NCI-H2107 treated with DMSO at 0.1 percent for 48 hours (cell line): ENCODE measurements around the gene CCR2.
"Not testable (repeated sequence)": the region's sequence is repeated elsewhere in the genome, so short reads cannot be mapped to it uniquely, and the experiment has no call there.

Experiments
- DNase-seq: peaks from one replicate; lab custom pipeline; 2025; ENCODE audit not compliant: unreplicated experiment; lab: John Stamatoyannopoulos, UW

CCR2 gene

DNA sequence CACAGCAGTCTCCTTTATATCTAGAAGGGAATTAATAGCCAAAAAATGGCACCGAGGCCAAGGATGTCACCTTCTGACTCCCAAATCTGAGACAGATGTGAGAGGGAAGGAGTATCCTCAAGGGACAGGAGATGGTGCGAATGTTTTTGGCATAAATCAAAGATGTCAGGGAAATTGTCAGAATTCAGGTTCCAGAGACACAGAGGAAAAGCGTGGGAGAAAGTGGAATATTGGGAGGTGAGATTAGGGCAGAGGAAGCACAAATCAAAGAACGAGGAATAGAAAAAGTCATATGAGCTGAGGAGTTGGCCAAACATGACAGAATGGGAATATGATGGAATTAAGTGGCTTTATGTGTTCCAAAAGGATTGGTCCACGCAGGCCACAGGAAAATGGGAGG is 46.9 kb downstream of the CCR2 start:
- no peak for DNase-seq

- no peak for DNase-seq
These were observed 47.7 kb downstream of the CCR2 start for GRCh38 chr3:46401579-46401978.

- DNase-seq: not testable (repeated sequence)
These were observed 49.0 kb downstream of the CCR2 start for GRCh38 chr3:46402902-46403301.

DNA sequence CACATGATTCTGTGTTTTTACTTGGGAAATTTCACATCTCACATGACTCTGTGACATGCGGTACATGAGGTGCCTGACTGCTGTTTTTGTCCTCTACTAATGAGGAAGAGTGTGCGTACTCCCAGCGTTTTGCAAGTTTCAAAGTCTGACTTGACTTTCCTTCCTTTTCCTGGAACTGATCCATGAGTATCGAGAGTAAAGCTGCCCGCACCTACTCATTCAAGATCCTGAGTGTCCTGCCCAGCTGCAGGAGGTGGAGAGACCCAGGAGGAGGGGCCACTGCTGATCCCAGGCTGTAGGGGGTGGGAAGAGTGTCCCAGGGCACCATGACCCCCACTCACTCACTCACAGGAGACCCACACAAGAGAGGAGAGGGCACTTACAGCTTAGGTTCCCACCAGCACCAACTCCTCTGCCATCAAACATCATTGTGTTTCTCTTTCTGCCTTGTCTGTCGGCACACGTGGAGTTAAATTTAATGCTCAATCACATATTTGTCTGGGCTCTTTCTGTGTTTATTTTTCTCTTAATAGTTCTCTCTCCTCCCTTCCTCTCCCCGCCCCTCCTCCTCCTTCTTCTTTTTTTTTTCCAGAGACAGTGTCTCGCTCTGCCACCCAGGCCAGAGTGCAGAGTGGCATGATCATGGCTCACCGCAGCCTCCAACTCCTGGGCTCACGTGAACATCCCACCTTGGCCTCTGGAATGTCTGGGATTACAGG is 51.5 kb downstream of the CCR2 start:
- DNase-seq: no peak

DNA sequence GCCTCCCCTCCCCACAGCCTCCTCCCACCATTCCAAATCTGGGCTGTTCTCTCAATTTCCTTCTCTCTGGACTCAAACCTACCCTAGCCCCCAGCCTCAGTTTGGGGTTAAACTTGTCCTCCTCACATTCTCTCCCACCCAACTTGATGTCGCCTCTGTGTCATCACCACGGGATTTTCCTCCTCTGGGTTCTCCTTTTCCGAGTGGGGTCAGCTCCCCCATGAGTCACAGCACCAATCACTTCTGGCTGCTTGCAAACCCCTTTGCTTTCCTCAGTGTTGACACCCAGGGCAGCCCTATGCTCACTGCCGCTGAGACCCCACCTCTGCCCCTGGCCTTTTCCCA is 52.5 kb downstream of the CCR2 start:
- no peak for DNase-seq

- no peak for DNase-seq
These were observed 53.1 kb downstream of the CCR2 start, which contains the start of the genes CCR5AS and CCRL2 for GRCh38 chr3:46406788-46407611. CCR5AS (minus strand) TSS chr3:46407066. CCRL2 (plus strand) TSS chr3:46407259; CDS start chr3:46408080, 821 bp downstream.

DNA sequence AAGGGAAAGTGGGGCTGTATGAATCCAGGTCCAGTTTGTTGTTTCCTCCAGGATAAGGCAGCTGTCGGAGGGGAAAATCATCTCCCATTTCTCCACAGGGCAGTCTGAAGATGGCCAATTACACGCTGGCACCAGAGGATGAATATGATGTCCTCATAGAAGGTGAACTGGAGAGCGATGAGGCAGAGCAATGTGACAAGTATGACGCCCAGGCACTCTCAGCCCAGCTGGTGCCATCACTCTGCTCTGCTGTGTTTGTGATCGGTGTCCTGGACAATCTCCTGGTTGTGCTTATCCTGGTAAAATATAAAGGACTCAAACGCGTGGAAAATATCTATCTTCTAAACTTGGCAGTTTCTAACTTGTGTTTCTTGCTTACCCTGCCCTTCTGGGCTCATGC is 54.1 kb downstream of the CCR2 start:
- DNase-seq: no peak

DNA sequence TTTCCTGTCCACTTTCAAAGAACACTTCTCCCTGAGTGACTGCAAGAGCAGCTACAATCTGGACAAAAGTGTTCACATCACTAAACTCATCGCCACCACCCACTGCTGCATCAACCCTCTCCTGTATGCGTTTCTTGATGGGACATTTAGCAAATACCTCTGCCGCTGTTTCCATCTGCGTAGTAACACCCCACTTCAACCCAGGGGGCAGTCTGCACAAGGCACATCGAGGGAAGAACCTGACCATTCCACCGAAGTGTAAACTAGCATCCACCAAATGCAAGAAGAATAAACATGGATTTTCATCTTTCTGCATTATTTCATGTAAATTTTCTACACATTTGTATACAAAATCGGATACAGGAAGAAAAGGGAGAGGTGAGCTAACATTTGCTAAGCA is 54.9 kb downstream of the CCR2 start:
- DNase-seq: no peak

- DNase-seq: no peak
These were observed 56.0 kb downstream of the CCR2 start for GRCh38 chr3:46409739-46410489.
